ENCODE results near the gene PKLR.

GRCh38 chr1:155255243-155256007 lies 45.8 kb downstream of the PKLR start, which contains the start of gene ENTREP3:
- TF ChIP-seq EP300 (IDR thresholded peaks at IDR 0.05) (no peak), POLR2A (IDR thresholded peaks at IDR 0.05) (peak; percentile 75), CTCF (IDR thresholded peaks at IDR 0.05) (no peak)
